Frontal cortex (tissue), 4 donors: ENCODE data around the gene SH3RF3. TPM values are rescaled to one million over a fixed set of nuclear protein-coding genes. Genes with fewer than 3 reads are reported as not detected.

ENCODE experiments used
- DNase-seq, 2 donors: peaks; one replicate each; pipeline ENCODE4 v3.0.0; 2012; ENCODE audit warnings: low spot score in 2 of 2
- FAIRE-seq: peaks from 2 replicates; lab custom pipeline; 2012; peaks lifted over from hg19 to GRCh38; lab: Jason Lieb, UNC
- total RNA-seq: library from RNA; depleted of rRNA; stranded (reverse); fragments of >200 nt; gene quantifications from one replicate; pipeline ENCODE4 v1.2.3, GENCODE V29; 2014
- donor health status: control.
- donor health status: control.
- donor health status: control.

Gene SH3RF3
- total RNA-seq, 1 donor from 2014 or later: 9.0 TPM

GRCh38 chr2:109447251-109447661 is 318.3 kb downstream of the SH3RF3 start:
- FAIRE-seq (no peak), DNase-seq (no peak)

GRCh38 chr2:109447776-109448175 is 318.8 kb downstream of the SH3RF3 start:
- no peak for FAIRE-seq
- no peak for DNase-seq

GRCh38 chr2:109448207-109448606 is 319.2 kb downstream of the SH3RF3 start:
- DNase-seq (no peak), FAIRE-seq (no peak)

GRCh38 chr2:109448946-109449788 is 320.2 kb downstream of the SH3RF3 start:
- FAIRE-seq: no peak
- no peak for DNase-seq

GRCh38 chr2:109450574-109451273 is 321.7 kb downstream of the SH3RF3 start:
- DNase-seq: no peak
- no peak for FAIRE-seq

- DNase-seq: no peak
- FAIRE-seq: no peak
Observed at GRCh38 chr2:109451671-109452070, 322.7 kb downstream of the SH3RF3 start.

- DNase-seq (no peak), FAIRE-seq (no peak)
Observed at GRCh38 chr2:109452318-109453305, 323.6 kb downstream of the SH3RF3 start.

GRCh38 chr2:109453371-109453995 is 324.5 kb downstream of the SH3RF3 start:
- FAIRE-seq: no peak
- no peak for DNase-seq

- FAIRE-seq (no peak), DNase-seq (no peak)
Observed at GRCh38 chr2:109454304-109454703, 325.3 kb downstream of the SH3RF3 start.

GRCh38 chr2:109454765-109455394 is 325.9 kb downstream of the SH3RF3 start:
- no peak for DNase-seq
- no peak for FAIRE-seq

- FAIRE-seq (no peak), DNase-seq (no peak)
Observed at GRCh38 chr2:109455731-109456691, 327.0 kb downstream of the SH3RF3 start.

- DNase-seq (no peak), FAIRE-seq (no peak)
Observed at GRCh38 chr2:109456776-109457175, 327.8 kb downstream of the SH3RF3 start.

GRCh38 chr2:109457366-109457765 is 328.4 kb downstream of the SH3RF3 start:
- DNase-seq: no peak
- FAIRE-seq: no peak

- DNase-seq (no peak), FAIRE-seq (no peak)
Observed at GRCh38 chr2:109457794-109458193, 328.8 kb downstream of the SH3RF3 start.

GRCh38 chr2:109458512-109458911 is 329.5 kb downstream of the SH3RF3 start:
- DNase-seq: no peak
- no peak for FAIRE-seq

- DNase-seq (no peak), FAIRE-seq (no peak)
Observed at GRCh38 chr2:109459485-109459884, 330.5 kb downstream of the SH3RF3 start.

- FAIRE-seq (no peak), DNase-seq (no peak)
Observed at GRCh38 chr2:109460553-109461324, 331.7 kb downstream of the SH3RF3 start.
